Measurements from ENCODE around the gene RGS18.

- TF ChIP-seq SUZ12 (IDR thresholded peaks at IDR 0.05), result no peak
- no peak for TF ChIP-seq FOXM1 (IDR thresholded peaks at IDR 0.05; ENCODE audit: borderline replicate concordance)
- TF ChIP-seq CTBP1 (IDR thresholded peaks at IDR 0.05; ENCODE audit: borderline replicate concordance), result no peak
- TF ChIP-seq NFRKB (IDR thresholded peaks at IDR 0.05), result no peak
- TF ChIP-seq PKNOX1 (IDR thresholded peaks at IDR 0.05), result no peak
- TF ChIP-seq BHLHE40 (IDR thresholded peaks at IDR 0.05; ENCODE audit: borderline replicate concordance), result no peak
- TF ChIP-seq ELF4 (IDR thresholded peaks at IDR 0.05), result no peak
- TF ChIP-seq HDGF (IDR thresholded peaks at IDR 0.05; ENCODE audit: borderline replicate concordance), result no peak
- TF ChIP-seq ZNF384 (IDR thresholded peaks at IDR 0.05), result no peak
- TF ChIP-seq SP1 (IDR thresholded peaks at IDR 0.05), result no peak
- no peak for TF ChIP-seq TARDBP (IDR thresholded peaks at IDR 0.05)
- no peak for TF ChIP-seq FOXA1 (IDR thresholded peaks at IDR 0.05)
- TF ChIP-seq FOXK2 (IDR thresholded peaks at IDR 0.05), result no peak
These were observed 17.7 kb downstream of the RGS18 start for GRCh38 chr1:192175971-192176370.

All from HEK293T (cell line).